Measurements from ENCODE around the gene NCAPG2. TPM values are rescaled to one million over a fixed set of nuclear protein-coding genes. Genes with fewer than 3 reads are reported as not detected.

The NCAPG2 gene
- total and polyA plus RNA-seq, 2 of the 13 experiments (the other 11 are each of a cell fraction or from before 2014, with no cell fraction given): 15.1 to 30.7 TPM

- TF ChIP-seq ZXDC (CRISPR knock-in tag; IDR thresholded peaks at IDR 0.05): no peak
- TF ChIP-seq GLI4 (CRISPR knock-in tag; IDR thresholded peaks at IDR 0.05; ENCODE audit: borderline replicate concordance): no peak; the same call in 1 of the 2 replicates
- 0 out of 2 replicates have a peak, but pooled peaks have one; percentile 22 for TF ChIP-seq ZNF550 (CRISPR knock-in tag; IDR thresholded peaks at IDR 0.05; ENCODE audit: borderline replicate concordance)
- no peak; the same call in 1 of the 2 replicates for TF ChIP-seq ESRRA (CRISPR knock-in tag; IDR thresholded peaks at IDR 0.05; ENCODE audit: low read depth)
- TF ChIP-seq NFATC3 (CRISPR knock-in tag; IDR thresholded peaks at IDR 0.05): no peak
- peak; percentile 63; the same call in 1 of the 2 replicates for TF ChIP-seq SNAPC2 (CRISPR knock-in tag; IDR thresholded peaks at IDR 0.05)
- TF ChIP-seq ZNF660 (CRISPR knock-in tag; IDR thresholded peaks at IDR 0.05; ENCODE audit: borderline replicate concordance, low read depth): no peak
- TF ChIP-seq SNRNP70 (IDR thresholded peaks at IDR 0.05; ENCODE audit: low read depth, low read length): no peak
- peak; percentile 69; the same call in 1 of the 2 replicates for TF ChIP-seq EEA1 (CRISPR knock-in tag; IDR thresholded peaks at IDR 0.05; ENCODE audit: borderline replicate concordance)
- no peak for TF ChIP-seq DPF2 (CRISPR knock-in tag; IDR thresholded peaks at IDR 0.05; ENCODE audit: borderline replicate concordance, low read depth)
- 0 out of 2 replicates have a peak, but pooled peaks have one; percentile 47 for TF ChIP-seq BATF2 (CRISPR knock-in tag; IDR thresholded peaks at IDR 0.05)
- no peak for TF ChIP-seq ELF4 (CRISPR knock-in tag; IDR thresholded peaks at IDR 0.05; ENCODE audit: borderline replicate concordance)
- no peak for TF ChIP-seq NR3C1 (CRISPR knock-in tag; IDR thresholded peaks at IDR 0.05)
- peak; percentile 78 for TF ChIP-seq DMAP1 (CRISPR knock-in tag; IDR thresholded peaks at IDR 0.05)
- TF ChIP-seq ELF3 (CRISPR knock-in tag; IDR thresholded peaks at IDR 0.05): no peak; the same call in 1 of the 2 replicates
- no peak for TF ChIP-seq ZFP62 (CRISPR knock-in tag; IDR thresholded peaks at IDR 0.05)
- TF ChIP-seq, protein P1, sequence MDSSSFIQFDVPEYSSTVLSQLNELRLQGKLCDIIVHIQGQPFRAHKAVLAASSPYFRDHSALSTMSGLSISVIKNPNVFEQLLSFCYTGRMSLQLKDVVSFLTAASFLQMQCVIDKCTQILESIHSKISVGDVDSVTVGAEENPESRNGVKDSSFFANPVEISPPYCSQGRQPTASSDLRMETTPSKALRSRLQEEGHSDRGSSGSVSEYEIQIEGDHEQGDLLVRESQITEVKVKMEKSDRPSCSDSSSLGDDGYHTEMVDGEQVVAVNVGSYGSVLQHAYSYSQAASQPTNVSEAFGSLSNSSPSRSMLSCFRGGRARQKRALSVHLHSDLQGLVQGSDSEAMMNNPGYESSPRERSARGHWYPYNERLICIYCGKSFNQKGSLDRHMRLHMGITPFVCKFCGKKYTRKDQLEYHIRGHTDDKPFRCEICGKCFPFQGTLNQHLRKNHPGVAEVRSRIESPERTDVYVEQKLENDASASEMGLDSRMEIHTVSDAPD (CRISPR knock-in tag; IDR thresholded peaks at IDR 0.05): 0 out of 2 replicates have a peak, but pooled peaks have one; percentile 67
- peak; percentile 22; the same call in 1 of the 2 replicates for TF ChIP-seq HOXD1 (CRISPR knock-in tag; IDR thresholded peaks at IDR 0.05)
- TF ChIP-seq CHD4 (IDR thresholded peaks at IDR 0.05; ENCODE audit: borderline replicate concordance, low read length): no peak
- no peak for TF ChIP-seq PBX2 (CRISPR knock-in tag; IDR thresholded peaks at IDR 0.05)
- TF ChIP-seq SETDB1 (CRISPR knock-in tag; IDR thresholded peaks at IDR 0.05; ENCODE audit: borderline replicate concordance): no peak
- no peak for TF ChIP-seq TCF7 (IDR thresholded peaks at IDR 0.05; ENCODE audit: low read depth)
- TF ChIP-seq ZSCAN25 (CRISPR knock-in tag; IDR thresholded peaks at IDR 0.05): no peak; the same call in 1 of the 2 replicates
- no peak for TF ChIP-seq IKZF1 (IDR thresholded peaks at IDR 0.05)
- no peak for TF ChIP-seq MED13 (CRISPR knock-in tag; IDR thresholded peaks at IDR 0.05)
- TF ChIP-seq ZFYVE20 (CRISPR knock-in tag; IDR thresholded peaks at IDR 0.05; ENCODE audit: borderline replicate concordance, low read depth): no peak
These were observed at the start of gene NCAPG2 (continued) for GRCh38 chr7:158704524-158705233.

Measured in HepG2 (cell line).